ENCODE measurements around the gene KCNIP1. TPM values are rescaled to one million over a fixed set of nuclear protein-coding genes. Genes with fewer than 3 reads are reported as not detected.

Gene KCNIP1
- total RNA-seq, 4 donors from 2014 or later = 0.97 to 1.7 TPM; not detected in 2

- no peak overlapping the region for H3K4me3 ChIP-seq
- H3K27me3 ChIP-seq = peaks cover 0 to 47% (median 0%) of the 10 kb centered on the region in 4 donors
- peak; percentile 88 for DNase-seq (ENCODE audit: extremely low spot score)
- intact Hi-C loops (cut with DNase I) = loop anchor here (10.0 kb wide), 1 partner anchor 598 kb away; no protein-coding TSS in a partner anchor
- 72% methylated on average over 13 of the region's 14 CpGs for WGBS
- H3K27ac ChIP-seq (replicated peaks in 1 of 4) = peak overlapping the region in 3 of 4 donors; percentile 3 to 52 (median 15)
- peaks cover 24 to 46% (median 29%) of the 10 kb centered on the region in 4 donors for H3K4me1 ChIP-seq
- H3K36me3 ChIP-seq = no peaks in the 10 kb centered on the region
- H3K9me3 ChIP-seq = no peaks in the 10 kb centered on the region
- TF ChIP-seq POLR2AphosphoS5 (IDR thresholded peaks at IDR 0.05) (no peak), CTCF (IDR thresholded peaks at IDR 0.05) (no peak), POLR2A (IDR thresholded peaks at IDR 0.05; ENCODE audit: low read depth) (no peak), EP300 (IDR thresholded peaks at IDR 0.05) (no peak)
Observed at GRCh38 chr5:170746075-170746960, 242.5 kb downstream of the KCNIP1 start.

GRCh38 chr5:170746961-170747340, 243.1 kb downstream of the KCNIP1 start:
- intact Hi-C loops (cut with DNase I) = loop anchor here (10.0 kb wide), 1 partner anchor 598 kb away; no protein-coding TSS in a partner anchor
- H3K36me3 ChIP-seq = no peaks in the 10 kb centered on the region
- TF ChIP-seq POLR2AphosphoS5 (IDR thresholded peaks at IDR 0.05) (no peak), CTCF (IDR thresholded peaks at IDR 0.05) (no peak), POLR2A (IDR thresholded peaks at IDR 0.05; ENCODE audit: low read depth) (no peak), EP300 (IDR thresholded peaks at IDR 0.05) (no peak)
- DNase-seq (ENCODE audit: extremely low spot score) = peak; percentile 82
- H3K27me3 ChIP-seq = peaks cover 0 to 49% (median 0%) of the 10 kb centered on the region in 4 donors
- WGBS = 90% methylated on average over 11 of the region's 11 CpGs
- no peak overlapping the region for H3K4me3 ChIP-seq
- H3K27ac ChIP-seq (replicated peaks in 1 of 4) = no peak overlapping the region
- H3K9me3 ChIP-seq = no peaks in the 10 kb centered on the region
- peaks cover 24 to 52% (median 32%) of the 10 kb centered on the region in 4 donors for H3K4me1 ChIP-seq

- DNase-seq (ENCODE audit: extremely low spot score) = no peak
- H3K4me3 ChIP-seq = no peak overlapping the region
- H3K9me3 ChIP-seq = no peaks in the 10 kb centered on the region
- H3K36me3 ChIP-seq = no peaks in the 10 kb centered on the region
- H3K27ac ChIP-seq (replicated peaks in 1 of 4) = no peak overlapping the region
- 91% methylated on average over 1 of the region's 1 CpG for WGBS
- no peak for TF ChIP-seq POLR2A (IDR thresholded peaks at IDR 0.05; ENCODE audit: low read depth)
- TF ChIP-seq CTCF (IDR thresholded peaks at IDR 0.05) = no peak
- TF ChIP-seq EP300 (IDR thresholded peaks at IDR 0.05) = no peak
- no peak for TF ChIP-seq POLR2AphosphoS5 (IDR thresholded peaks at IDR 0.05)
- H3K27me3 ChIP-seq = peaks cover 0 to 49% (median 0%) of the 10 kb centered on the region in 4 donors
- H3K4me1 ChIP-seq = peaks cover 28 to 56% (median 36%) of the 10 kb centered on the region in 4 donors
- intact Hi-C loops (cut with DNase I) = loop anchor here (10.0 kb wide), 1 partner anchor 597 kb away; no protein-coding TSS in a partner anchor
Observed at GRCh38 chr5:170747357-170747756, 243.5 kb downstream of the KCNIP1 start.

- peak; percentile 88 for DNase-seq (ENCODE audit: extremely low spot score)
- Histone ChIP-seq H3K27ac (replicated peaks in 1 of 4) (no peak overlapping the region), H3K9me3 (no peaks in the 10 kb centered on the region), H3K27me3 (peaks cover 0 to 49% (median 0%) of the 10 kb centered on the region in 4 donors), H3K4me1 (peaks cover 31 to 58% (median 40%) of the 10 kb centered on the region in 4 donors), H3K36me3 (no peaks in the 10 kb centered on the region), H3K4me3 (no peak overlapping the region)
- TF ChIP-seq POLR2AphosphoS5 (IDR thresholded peaks at IDR 0.05) (no peak), POLR2A (IDR thresholded peaks at IDR 0.05; ENCODE audit: low read depth) (no peak), CTCF (IDR thresholded peaks at IDR 0.05) (peak in 1 of 3 experiments; percentile 11), EP300 (IDR thresholded peaks at IDR 0.05) (no peak)
- intact Hi-C loops (cut with DNase I) = loop anchor here (10.0 kb wide), 1 partner anchor 597 kb away; no protein-coding TSS in a partner anchor
- WGBS = 95% methylated on average over 9 of the region's 10 CpGs
Observed at GRCh38 chr5:170747851-170748250, 244.0 kb downstream of the KCNIP1 start.

Measured in esophagus muscularis mucosa (tissue), 4 donors.